Neural cell (in vitro differentiated cells): ENCODE results near the gene IFNB1.

ENCODE experiments used
- POLR2AphosphoS5 ChIP-seq: IDR thresholded peaks from 2 replicates; pipeline ENCODE4 v1.6.1; 2012
- RAD21 ChIP-seq: fragments of 450-650 bp; conservative IDR thresholded peaks from 2 replicates; pipeline ENCODE4 v1.6.1; 2014; ENCODE audit warnings: antibody characterized with exemption, mild to moderate bottlenecking, moderate library complexity
- TF ChIP-seq, protein P1 (sequence below): fragments of 450-650 bp; IDR thresholded peaks from 2 replicates; pipeline ENCODE4 v1.5.1; 2014; ENCODE audit warnings: antibody characterized with exemption, mild to moderate bottlenecking, moderate library complexity; ENCODE audit not compliant: poor library complexity, severe bottlenecking

DNA sequence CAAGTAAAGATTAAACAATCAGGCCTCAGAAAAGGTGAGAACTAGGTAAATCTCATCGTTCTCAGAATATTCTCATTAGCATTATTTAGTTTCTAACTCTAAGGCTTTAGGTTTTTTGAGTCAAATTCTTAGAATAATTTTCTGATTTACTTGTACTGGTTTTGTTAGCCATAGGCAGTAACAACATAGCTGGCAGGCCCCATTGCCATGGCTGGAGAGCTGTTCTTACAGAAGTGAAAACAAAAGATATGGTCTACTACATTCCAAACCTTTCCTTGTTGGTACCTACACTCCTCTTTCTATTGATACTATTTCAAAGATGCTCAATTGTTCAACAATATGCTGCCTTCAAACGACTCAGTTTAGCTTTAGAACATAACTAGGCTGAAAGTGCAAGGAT lies 36.6 kb upstream of the IFNB1 start:
- TF ChIP-seq RAD21 (no peak), POLR2AphosphoS5 (no peak)
- TF ChIP-seq, protein P1, sequence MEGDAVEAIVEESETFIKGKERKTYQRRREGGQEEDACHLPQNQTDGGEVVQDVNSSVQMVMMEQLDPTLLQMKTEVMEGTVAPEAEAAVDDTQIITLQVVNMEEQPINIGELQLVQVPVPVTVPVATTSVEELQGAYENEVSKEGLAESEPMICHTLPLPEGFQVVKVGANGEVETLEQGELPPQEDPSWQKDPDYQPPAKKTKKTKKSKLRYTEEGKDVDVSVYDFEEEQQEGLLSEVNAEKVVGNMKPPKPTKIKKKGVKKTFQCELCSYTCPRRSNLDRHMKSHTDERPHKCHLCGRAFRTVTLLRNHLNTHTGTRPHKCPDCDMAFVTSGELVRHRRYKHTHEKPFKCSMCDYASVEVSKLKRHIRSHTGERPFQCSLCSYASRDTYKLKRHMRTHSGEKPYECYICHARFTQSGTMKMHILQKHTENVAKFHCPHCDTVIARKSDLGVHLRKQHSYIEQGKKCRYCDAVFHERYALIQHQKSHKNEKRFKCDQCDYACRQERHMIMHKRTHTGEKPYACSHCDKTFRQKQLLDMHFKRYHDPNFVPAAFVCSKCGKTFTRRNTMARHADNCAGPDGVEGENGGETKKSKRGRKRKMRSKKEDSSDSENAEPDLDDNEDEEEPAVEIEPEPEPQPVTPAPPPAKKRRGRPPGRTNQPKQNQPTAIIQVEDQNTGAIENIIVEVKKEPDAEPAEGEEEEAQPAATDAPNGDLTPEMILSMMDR = no peak
